NT2/D1 (cell line): Measurements from ENCODE around the gene MRPL14.

Source experiments
- SUZ12 ChIP-seq: IDR thresholded peaks from 2 replicates; pipeline ENCODE4 v1.6.1; 2011; ENCODE audit not compliant: insufficient read length, insufficient read depth; ENCODE audit errors: extremely low read depth
- YY1 ChIP-seq: IDR thresholded peaks from 2 replicates; pipeline ENCODE4 v1.6.1; 2011; ENCODE audit not compliant: insufficient read length, insufficient read depth
- ZNF274 ChIP-seq: IDR thresholded peaks from 2 replicates; pipeline ENCODE4 v1.6.1; 2011; ENCODE audit warnings: mild to moderate bottlenecking, low read depth, low read length

DNA sequence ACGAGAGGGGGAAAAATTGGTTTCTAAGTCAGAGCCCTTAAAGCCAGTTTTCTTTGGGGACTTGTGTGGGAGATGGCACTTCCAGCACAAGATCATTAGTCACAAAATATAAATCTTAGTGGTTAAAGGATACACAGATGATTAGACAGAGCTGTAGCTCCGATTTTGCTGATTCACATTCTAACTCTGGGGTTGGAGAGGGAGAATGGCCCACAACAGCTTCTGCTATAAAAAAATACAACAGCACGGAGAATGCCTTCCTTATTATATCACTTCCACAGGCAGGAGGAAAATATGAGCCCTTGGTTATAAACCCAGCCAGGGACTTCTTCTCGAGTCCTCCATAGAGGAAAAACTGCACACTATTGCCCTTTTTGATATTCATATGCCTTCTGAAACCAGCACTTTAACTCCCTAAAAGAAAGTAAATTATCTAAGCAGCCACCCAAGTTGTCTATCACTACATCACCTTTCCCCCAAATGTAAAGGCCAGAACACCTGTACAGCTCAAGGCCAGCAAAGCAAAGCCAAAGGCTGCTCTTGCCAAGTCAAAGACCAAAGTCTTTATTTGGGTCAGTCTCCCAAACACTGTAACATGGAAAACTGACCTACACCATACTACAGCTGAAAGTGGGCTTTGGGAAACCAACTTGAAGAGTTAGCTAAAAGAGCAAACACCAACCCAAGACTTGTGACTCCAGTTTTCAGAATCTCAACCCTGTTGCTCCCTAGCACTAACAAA lies 10.4 kb downstream of the MRPL14 start:
- TF ChIP-seq SUZ12, result no peak
- TF ChIP-seq YY1, result no peak
- TF ChIP-seq ZNF274, result no peak
